Loucy (cell line): Measurements from ENCODE around the gene SLC16A9.

Source experiments
- EZH2phosphoT487 ChIP-seq: fragments of 200-600 bp; IDR thresholded peaks from 2 replicates; pipeline ENCODE4 v1.6.1; 2018; ENCODE audit warnings: antibody characterized with exemption, mild to moderate bottlenecking, moderate library complexity, borderline replicate concordance
- TF ChIP-seq, protein P1 (sequence below): fragments of 200-600 bp; sonication (generic); conservative IDR thresholded peaks from 2 replicates; pipeline ENCODE4 v1.5.1; 2014; ENCODE audit warnings: mild to moderate bottlenecking, antibody characterized with exemption, low read length

DNA sequence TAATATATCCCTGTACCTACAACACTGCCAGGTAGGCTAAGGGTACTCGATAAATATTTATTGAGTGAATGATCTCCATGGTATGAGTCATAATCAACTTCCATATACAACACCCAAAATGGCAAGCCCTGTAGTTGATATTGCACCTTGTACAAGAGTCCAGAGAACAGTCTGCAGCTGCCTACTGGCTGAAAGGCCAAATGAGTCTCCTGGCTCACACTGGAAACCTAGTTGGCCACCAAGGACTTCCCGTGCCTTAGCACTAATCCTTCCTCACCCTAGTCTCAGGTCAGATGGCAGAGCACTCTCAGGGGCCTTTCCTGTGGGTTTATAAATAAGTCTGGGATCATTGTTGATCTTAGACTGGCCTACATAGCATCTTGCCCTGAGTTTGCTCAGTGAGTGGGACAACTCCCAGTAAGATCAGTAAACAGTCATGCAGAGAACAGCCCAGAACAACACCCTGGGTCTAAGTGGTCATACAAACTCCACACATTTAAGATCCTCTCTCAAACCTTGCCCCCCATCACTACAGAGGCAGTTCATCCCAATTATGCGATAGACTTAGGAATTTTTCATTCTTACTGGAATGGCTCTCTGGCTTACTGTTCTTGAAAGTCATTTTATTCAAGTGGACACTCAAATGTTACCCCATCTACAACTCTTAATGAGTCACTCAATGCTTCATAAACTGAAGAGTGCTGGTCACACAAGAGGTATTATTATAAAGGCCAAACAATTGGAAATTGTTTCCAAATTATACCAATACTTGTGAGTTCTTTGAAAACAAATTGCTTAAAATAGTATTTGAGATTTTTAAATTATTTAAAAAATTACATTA is 14.7 kb upstream of the SLC16A9 start:
- TF ChIP-seq, protein P1, sequence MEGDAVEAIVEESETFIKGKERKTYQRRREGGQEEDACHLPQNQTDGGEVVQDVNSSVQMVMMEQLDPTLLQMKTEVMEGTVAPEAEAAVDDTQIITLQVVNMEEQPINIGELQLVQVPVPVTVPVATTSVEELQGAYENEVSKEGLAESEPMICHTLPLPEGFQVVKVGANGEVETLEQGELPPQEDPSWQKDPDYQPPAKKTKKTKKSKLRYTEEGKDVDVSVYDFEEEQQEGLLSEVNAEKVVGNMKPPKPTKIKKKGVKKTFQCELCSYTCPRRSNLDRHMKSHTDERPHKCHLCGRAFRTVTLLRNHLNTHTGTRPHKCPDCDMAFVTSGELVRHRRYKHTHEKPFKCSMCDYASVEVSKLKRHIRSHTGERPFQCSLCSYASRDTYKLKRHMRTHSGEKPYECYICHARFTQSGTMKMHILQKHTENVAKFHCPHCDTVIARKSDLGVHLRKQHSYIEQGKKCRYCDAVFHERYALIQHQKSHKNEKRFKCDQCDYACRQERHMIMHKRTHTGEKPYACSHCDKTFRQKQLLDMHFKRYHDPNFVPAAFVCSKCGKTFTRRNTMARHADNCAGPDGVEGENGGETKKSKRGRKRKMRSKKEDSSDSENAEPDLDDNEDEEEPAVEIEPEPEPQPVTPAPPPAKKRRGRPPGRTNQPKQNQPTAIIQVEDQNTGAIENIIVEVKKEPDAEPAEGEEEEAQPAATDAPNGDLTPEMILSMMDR = no peak
- TF ChIP-seq EZH2phosphoT487 = no peak
